ENCODE measurements around the gene SMIM21. TPM values are rescaled to one million over a fixed set of nuclear protein-coding genes. Genes with fewer than 3 reads are reported as not detected.

SMIM21 gene
- total RNA-seq, 4 donors from 2014 or later = not detected

- no peak for ATAC-seq
- intact Hi-C loops (cut with DNase I; ENCODE audit: low total_unique reads) = no loop called here
- TF ChIP-seq POLR2A (IDR thresholded peaks at IDR 0.05) (no peak), CTCF (IDR thresholded peaks at IDR 0.05 in 4 of 5, conservative IDR thresholded peaks at IDR 0.05 in 1 of 5) (no peak)
Observed at GRCh38 chr18:75393721-75394120, 33.8 kb downstream of the SMIM21 start.

GRCh38 chr18:75392226-75392578 is 35.3 kb downstream of the SMIM21 start:
- Histone ChIP-seq H3K4me3 (no peak overlapping the region), H3K27ac (no peak overlapping the region), H3K27me3 (no peaks in the 10 kb centered on the region), H3K9me3 (no peaks in the 10 kb centered on the region), H3K36me3 (no peaks in the 10 kb centered on the region), H3K4me1 (no peaks in the 10 kb centered on the region)
- no peak for ATAC-seq
- in situ Hi-C loops (cut with MboI; ENCODE audit: low sequenced_read_pairs in 4 of 4) (no loop called here), intact Hi-C loops (cut with DNase I; ENCODE audit: low total_unique reads) (no loop called here)
- no peak for TF ChIP-seq CTCF (IDR thresholded peaks at IDR 0.05 in 4 of 5, conservative IDR thresholded peaks at IDR 0.05 in 1 of 5)
- DNase-seq = no peak

More at GRCh38 chr18:75393721-75394120, 33.8 kb downstream of the SMIM21 start:
- in situ Hi-C loops (cut with MboI; ENCODE audit: low sequenced_read_pairs in 4 of 4) = no loop called here
- Histone ChIP-seq H3K9me3 (no peaks in the 10 kb centered on the region), H3K27ac (no peak overlapping the region), H3K4me3 (no peak overlapping the region), H3K27me3 (no peaks in the 10 kb centered on the region), H3K4me1 (no peaks in the 10 kb centered on the region), H3K36me3 (no peaks in the 10 kb centered on the region)
- DNase-seq = no peak

- Histone ChIP-seq H3K4me1 (no peaks in the 10 kb centered on the region), H3K27ac (no peak overlapping the region), H3K4me3 (no peak overlapping the region), H3K27me3 (no peaks in the 10 kb centered on the region), H3K36me3 (no peaks in the 10 kb centered on the region), H3K9me3 (no peaks in the 10 kb centered on the region)
- TF ChIP-seq POLR2A (IDR thresholded peaks at IDR 0.05) (no peak), CTCF (IDR thresholded peaks at IDR 0.05 in 4 of 5, conservative IDR thresholded peaks at IDR 0.05 in 1 of 5) (no peak)
- in situ Hi-C loops (cut with MboI; ENCODE audit: low sequenced_read_pairs in 4 of 4) = no loop called here
- DNase-seq (no peak), ATAC-seq (no peak)
- intact Hi-C loops (cut with DNase I; ENCODE audit: low total_unique reads) = no loop called here
Observed at GRCh38 chr18:75391279-75392225, 36.0 kb downstream of the SMIM21 start.

DNA sequence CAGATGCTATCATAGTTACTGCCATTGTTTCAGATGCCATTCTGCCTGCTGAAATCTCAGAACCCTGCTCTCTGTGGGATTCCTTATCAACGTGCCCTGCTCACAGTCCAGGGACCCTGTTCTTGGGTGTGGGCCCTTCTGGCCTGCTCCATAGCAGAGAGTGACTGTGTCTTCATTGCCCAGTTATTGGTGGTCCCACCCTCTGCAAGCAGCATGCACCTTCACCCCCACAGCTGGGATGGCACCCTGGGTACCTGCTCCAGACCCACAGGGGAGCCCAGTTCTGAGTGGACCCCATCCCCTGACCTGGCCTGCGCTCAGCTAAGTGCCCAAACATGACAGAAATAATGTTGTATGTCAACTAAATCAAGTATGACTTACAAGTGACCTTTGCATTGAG is 36.6 kb downstream of the SMIM21 start:
- Histone ChIP-seq H3K4me1 (no peaks in the 10 kb centered on the region), H3K27me3 (no peaks in the 10 kb centered on the region), H3K36me3 (no peaks in the 10 kb centered on the region), H3K9me3 (no peaks in the 10 kb centered on the region), H3K4me3 (no peak overlapping the region), H3K27ac (no peak overlapping the region)
- TF ChIP-seq POLR2A (IDR thresholded peaks at IDR 0.05) (no peak), CTCF (IDR thresholded peaks at IDR 0.05 in 4 of 5, conservative IDR thresholded peaks at IDR 0.05 in 1 of 5) (no peak)
- no peak for DNase-seq
- in situ Hi-C loops (cut with MboI; ENCODE audit: low sequenced_read_pairs in 4 of 4) (no loop called here), intact Hi-C loops (cut with DNase I; ENCODE audit: low total_unique reads) (no loop called here)
- ATAC-seq = no peak

Measured in gastrocnemius medialis (tissue), 4 donors.